Thymus (tissue), 11 donors: Measurements from ENCODE around the gene STN1. TPM values are rescaled to one million over a fixed set of nuclear protein-coding genes. Genes with fewer than 3 reads are reported as not detected.

ENCODE experiments used
- DNase-seq, 9 donors: peaks; one replicate each; pipeline ENCODE4 v3.0.0-alpha.2; 2013; ENCODE audit warnings: low spot score in 9 of 9, low read depth in 6 of 9, missing footprints in 1 of 9
- H3K27ac ChIP-seq, 2 donors: one replicate each; pipeline ENCODE4 v1.5.1; 2013; ENCODE audit warnings: control low read depth in 1 of 2, low read depth in 1 of 2, low read length in 1 of 2, mild to moderate bottlenecking in 1 of 2, moderate library complexity in 1 of 2
- H3K27me3 ChIP-seq, 2 donors: one replicate each; pipeline ENCODE4 v1.5.1; 2013; ENCODE audit warnings: low read length in 1 of 2; ENCODE audit not compliant: control insufficient read depth in 2 of 2, insufficient read depth in 1 of 2
- H3K36me3 ChIP-seq, 2 donors: one replicate each; pipeline ENCODE4 v1.5.1; 2013; ENCODE audit warnings: low read length in 1 of 2, mild to moderate bottlenecking in 1 of 2, moderate library complexity in 1 of 2; ENCODE audit not compliant: control insufficient read depth in 2 of 2, insufficient read depth in 2 of 2
- H3K4me1 ChIP-seq, 2 donors: one replicate each; pipeline ENCODE4 v1.5.1; 2013; ENCODE audit warnings: low read length in 2 of 2; ENCODE audit not compliant: control insufficient read depth in 2 of 2, insufficient read depth in 2 of 2
- H3K4me3 ChIP-seq, 2 donors: one replicate each; pipeline ENCODE4 v1.5.1; 2013; ENCODE audit warnings: low read length in 2 of 2, control low read depth in 1 of 2, mild to moderate bottlenecking in 1 of 2
- H3K9me3 ChIP-seq, 2 donors: one replicate each; pipeline ENCODE4 v1.5.1; 2013; ENCODE audit warnings: low read length in 1 of 2, mild to moderate bottlenecking in 1 of 2; ENCODE audit not compliant: control insufficient read depth in 2 of 2, insufficient read depth in 1 of 2
- WGBS: extraction: QIAGEN DNeasy Blood & Tissue Kit; methylation state at CpG from one replicate; pipeline ENCODE4 v1.1.7; 2013; 5-methylcytosine and 5-hydroxymethylcytosine counted together
- polyA plus RNA-seq: library from polyadenylated mRNA; stranded (reverse); fragments of 200-250 nt; gene quantifications from one replicate; pipeline ENCODE4 v1.2.3, GENCODE V29; 2013
- total RNA-seq: library from RNA; stranded (reverse); fragments of 120-200 nt; gene quantifications from one replicate; pipeline ENCODE4 v1.2.4, GENCODE V29; 2013
- donor health status: healthy.

The STN1 gene
- total and polyA plus RNA-seq, 2 donors = 25.0 to 34.8 TPM

DNA sequence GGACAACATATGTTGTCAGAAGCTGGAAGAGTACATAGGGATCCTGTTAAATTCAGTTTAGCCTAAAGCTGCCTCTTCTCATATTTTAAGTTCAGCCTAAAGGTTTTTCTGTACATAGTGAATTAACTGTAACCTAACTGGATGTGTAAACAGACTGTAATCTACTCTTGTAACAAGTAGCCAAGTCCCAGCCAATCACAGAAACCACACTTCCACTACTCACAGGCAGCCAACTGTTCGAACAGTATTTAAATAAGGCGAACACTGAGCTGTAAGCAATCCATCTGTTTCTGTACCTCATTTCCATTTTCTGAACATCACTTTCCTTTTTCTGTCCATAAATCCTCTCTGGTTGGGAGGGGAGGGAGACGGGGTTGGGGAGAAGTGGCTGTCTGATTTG lies 15.0 kb upstream of the STN1 start:
- no peak for DNase-seq
- Histone ChIP-seq H3K27ac (no peak overlapping the region), H3K9me3 (no peaks in the 10 kb centered on the region)

DNA sequence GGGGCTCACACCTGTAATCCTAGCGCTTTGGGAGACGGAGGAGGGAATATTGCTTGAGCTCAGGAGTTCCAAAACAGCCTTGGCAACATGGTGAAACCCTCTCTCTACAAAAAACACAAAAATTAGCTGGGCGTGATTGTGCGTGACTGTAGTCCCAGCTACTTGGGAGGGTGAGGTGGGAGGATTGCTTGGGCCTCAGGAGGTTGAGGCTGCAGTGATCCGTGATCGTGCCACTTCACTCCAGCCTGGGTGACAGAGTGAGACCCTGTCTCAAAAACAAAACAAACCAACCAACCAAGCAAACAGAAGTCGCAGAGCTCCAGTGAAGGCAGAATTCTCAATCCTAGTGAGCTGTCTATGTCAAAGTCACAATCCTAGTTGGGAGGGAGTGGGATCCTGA lies 14.3 kb upstream of the STN1 start:
- H3K36me3 ChIP-seq = no peaks in the 10 kb centered on the region
- no peak overlapping the region for H3K4me3 ChIP-seq
- peaks cover 0 to 4% of the 10 kb centered on the region in 2 donors for H3K4me1 ChIP-seq
- H3K27ac ChIP-seq = no peak overlapping the region
- H3K9me3 ChIP-seq = no peaks in the 10 kb centered on the region
- WGBS = 97% methylated on average over 7 of the region's 7 CpGs
- H3K27me3 ChIP-seq = no peaks in the 10 kb centered on the region
- no peak for DNase-seq

More for the DNA sequence above, 15.0 kb upstream of the STN1 start:
- 98% methylated on average over 3 of the region's 3 CpGs for WGBS
- no peak overlapping the region for H3K4me3 ChIP-seq
- H3K4me1 ChIP-seq = peaks cover 0 to 4% of the 10 kb centered on the region in 2 donors
- no peaks in the 10 kb centered on the region for H3K27me3 ChIP-seq
- H3K36me3 ChIP-seq = no peaks in the 10 kb centered on the region

DNA sequence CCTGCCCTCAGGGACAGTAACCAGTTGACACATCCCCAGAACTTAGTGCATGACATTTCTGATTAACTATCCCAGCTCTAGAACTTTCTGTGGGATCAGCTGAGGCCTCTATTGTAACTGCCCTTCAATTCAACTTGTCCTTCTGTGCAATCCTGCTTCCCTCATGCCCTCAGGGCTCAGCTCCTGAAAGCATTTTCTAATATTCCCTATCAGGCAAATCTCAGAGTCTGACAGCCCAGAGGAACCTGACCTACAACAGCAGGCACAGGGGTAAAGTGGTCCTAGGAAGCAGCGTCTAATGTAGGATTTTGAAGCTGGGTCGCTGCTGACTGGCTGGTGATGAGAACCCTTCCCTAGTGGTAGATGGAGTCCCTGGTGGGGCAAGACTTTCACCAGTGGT lies 13.6 kb upstream of the STN1 start:
- Histone ChIP-seq H3K4me3 (no peak overlapping the region), H3K9me3 (no peaks in the 10 kb centered on the region), H3K27ac (no peak overlapping the region), H3K4me1 (peaks cover 0 to 4% of the 10 kb centered on the region in 2 donors), H3K27me3 (no peaks in the 10 kb centered on the region), H3K36me3 (no peaks in the 10 kb centered on the region)
- DNase-seq = no peak
- 100% methylated on average over 2 of the region's 2 CpGs for WGBS

DNA sequence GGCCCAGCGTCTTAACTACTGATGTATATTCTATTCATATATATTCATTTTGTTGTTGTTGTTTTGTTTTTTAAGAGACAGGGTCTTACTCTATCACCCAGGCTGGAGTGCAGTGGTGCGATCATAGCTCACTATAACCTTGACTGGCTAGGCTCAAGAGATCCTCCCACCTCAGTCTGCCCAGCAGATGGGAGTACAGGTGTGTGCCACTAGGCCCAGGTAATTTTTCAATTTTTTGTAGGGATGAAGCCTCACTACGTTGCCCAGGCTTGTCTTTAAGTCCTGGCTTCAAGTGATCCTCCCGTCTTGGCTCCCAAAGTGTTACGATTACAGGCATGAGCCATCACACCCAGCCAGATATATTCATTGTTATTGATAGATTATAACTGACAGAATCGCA lies 12.9 kb upstream of the STN1 start:
- no peaks in the 10 kb centered on the region for H3K36me3 ChIP-seq
- H3K9me3 ChIP-seq = no peaks in the 10 kb centered on the region
- no peak overlapping the region for H3K4me3 ChIP-seq
- no peak overlapping the region for H3K27ac ChIP-seq
- H3K27me3 ChIP-seq = no peaks in the 10 kb centered on the region
- 98% methylated on average over 6 of the region's 6 CpGs for WGBS
- H3K4me1 ChIP-seq = peaks cover 0 to 2% of the 10 kb centered on the region in 2 donors
- DNase-seq = no peak

DNA sequence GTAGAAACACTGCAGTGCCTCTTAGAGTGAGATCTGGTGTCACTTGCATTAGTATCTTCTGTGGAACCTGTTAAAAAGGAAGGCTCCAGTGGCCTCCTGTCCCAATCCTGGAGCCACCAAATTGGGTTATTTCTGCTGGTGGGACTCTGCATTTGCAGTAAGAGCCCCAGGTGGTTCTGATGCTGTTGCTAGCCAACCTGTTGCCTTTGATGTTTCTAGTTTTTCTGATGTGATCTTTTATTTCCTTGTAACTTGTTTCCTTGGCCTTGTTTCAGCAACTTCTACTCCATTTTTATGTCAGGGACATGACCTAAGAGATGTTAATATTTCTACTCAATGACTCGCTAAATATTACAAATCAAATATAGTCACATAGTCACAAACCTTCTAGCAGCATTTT lies 12.5 kb upstream of the STN1 start:
- DNase-seq = peak in 1 of 9 donors; percentile 37
- 94% methylated on average over 1 of the region's 1 CpG for WGBS

DNA sequence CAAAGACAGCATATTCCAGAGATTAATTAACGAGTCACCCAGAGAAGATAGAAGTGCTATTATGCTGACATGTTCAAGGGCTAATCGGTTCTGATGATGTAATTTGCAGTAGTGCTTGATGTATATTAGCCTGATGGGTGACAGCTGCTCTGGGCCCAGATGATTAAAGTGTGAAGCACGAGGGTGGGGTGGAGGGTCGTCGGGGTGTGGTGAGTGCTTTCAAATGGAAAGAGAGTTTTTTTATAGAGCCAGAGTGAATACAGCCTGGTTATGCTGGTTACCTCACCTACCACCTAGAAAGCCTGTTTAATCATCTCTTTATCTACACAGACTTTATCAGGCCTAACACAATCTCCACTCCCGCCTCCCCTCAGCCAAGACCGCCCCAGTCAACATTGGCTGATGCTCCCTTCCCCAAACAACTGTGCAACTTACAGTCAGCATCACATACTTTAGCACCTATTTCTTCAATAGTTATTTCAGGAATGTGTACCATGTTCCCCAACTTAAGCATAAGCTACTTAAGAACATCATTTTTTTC lies 11.5 kb upstream of the STN1 start:
- H3K27me3 ChIP-seq = no peaks in the 10 kb centered on the region
- no peak overlapping the region for H3K4me3 ChIP-seq
- H3K4me1 ChIP-seq = no peaks in the 10 kb centered on the region
- WGBS = 93% methylated on average over 7 of the region's 7 CpGs
- no peak for DNase-seq
- H3K36me3 ChIP-seq = no peaks in the 10 kb centered on the region
- H3K9me3 ChIP-seq = no peaks in the 10 kb centered on the region
- no peak overlapping the region for H3K27ac ChIP-seq

More for the DNA sequence above, 12.5 kb upstream of the STN1 start:
- H3K9me3 ChIP-seq = no peaks in the 10 kb centered on the region
- no peaks in the 10 kb centered on the region for H3K36me3 ChIP-seq
- H3K4me1 ChIP-seq = no peaks in the 10 kb centered on the region
- H3K4me3 ChIP-seq = no peak overlapping the region
- no peak overlapping the region for H3K27ac ChIP-seq
- H3K27me3 ChIP-seq = no peaks in the 10 kb centered on the region

DNA sequence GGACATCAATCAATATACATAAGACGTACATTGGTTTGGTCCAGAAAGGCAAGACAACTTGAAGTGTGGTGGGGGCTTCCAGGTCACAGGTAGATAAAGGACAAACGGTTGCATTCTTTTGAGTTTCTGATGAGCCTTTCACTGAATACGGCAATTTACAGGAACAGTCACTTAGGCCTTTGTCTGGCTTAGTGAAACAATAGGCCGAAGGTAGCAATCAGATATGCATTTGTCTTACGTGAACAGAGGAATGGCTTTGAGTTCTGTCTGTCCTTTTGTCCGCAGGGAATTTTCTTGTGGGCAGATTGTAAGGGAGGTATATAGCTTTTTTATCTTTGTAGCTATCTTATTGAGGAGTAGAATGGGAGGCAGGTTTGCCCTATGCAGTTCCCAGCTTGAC lies 10.8 kb upstream of the STN1 start:
- Histone ChIP-seq H3K4me1 (no peaks in the 10 kb centered on the region), H3K4me3 (no peak overlapping the region), H3K36me3 (no peaks in the 10 kb centered on the region), H3K27ac (no peak overlapping the region), H3K9me3 (no peaks in the 10 kb centered on the region), H3K27me3 (no peaks in the 10 kb centered on the region)
- no peak for DNase-seq
- WGBS = 98% methylated on average over 6 of the region's 6 CpGs

DNA sequence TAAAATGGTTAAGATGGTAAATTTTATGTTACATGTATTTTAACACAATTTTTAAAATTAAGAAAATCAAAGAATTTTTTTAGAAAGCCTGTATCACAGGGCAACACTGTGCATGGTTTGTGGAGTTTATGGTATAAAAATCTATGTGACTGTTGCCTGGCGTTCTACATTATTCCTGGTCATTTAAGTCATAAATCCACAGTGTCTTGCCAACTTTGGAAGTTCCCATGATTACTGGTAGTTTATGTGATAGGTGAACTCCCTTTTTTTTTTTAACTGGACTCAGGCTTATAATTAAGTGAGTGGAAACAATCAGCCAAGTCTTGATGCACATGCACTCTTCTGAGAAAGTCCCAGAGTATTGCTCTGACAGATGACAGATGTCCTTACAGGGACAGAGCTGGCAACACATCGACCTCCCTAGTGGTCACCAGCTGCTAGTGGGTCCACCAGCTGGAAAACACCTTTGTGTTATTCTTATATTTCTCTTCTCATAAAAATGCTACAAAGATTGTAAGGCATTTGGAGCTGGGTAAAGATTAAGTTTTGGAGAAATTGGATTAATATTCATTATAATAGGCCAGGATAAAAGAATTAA lies 8.8 kb upstream of the STN1 start:
- WGBS = 92% methylated on average over 2 of the region's 2 CpGs
- Histone ChIP-seq H3K9me3 (no peaks in the 10 kb centered on the region), H3K4me1 (peaks cover 0 to 3% of the 10 kb centered on the region in 2 donors), H3K4me3 (no peak overlapping the region), H3K27ac (no peak overlapping the region), H3K27me3 (no peaks in the 10 kb centered on the region), H3K36me3 (no peaks in the 10 kb centered on the region)
- no peak for DNase-seq

DNA sequence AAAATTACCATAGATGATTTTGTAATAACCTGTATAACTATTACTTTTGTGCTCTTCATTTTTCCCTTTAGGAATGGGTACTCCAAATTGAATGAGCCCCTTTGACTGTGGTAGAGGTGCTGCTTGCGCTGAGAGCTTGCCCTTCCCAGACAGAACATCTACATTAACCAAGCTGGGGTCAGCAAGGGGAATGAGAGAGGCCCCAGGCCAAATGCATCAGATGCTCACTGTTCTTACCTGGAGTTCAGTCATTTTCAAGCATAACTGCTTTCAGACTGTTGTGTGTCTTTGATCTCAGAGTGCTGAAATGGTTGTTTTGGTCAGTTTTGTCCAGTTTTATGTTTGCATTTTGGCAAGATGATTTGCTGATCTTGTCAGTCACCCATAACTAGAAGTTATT lies 7.6 kb upstream of the STN1 start:
- Histone ChIP-seq H3K4me1 (peaks cover 3 to 9% of the 10 kb centered on the region in 2 donors), H3K9me3 (no peaks in the 10 kb centered on the region), H3K4me3 (no peak overlapping the region), H3K27me3 (no peaks in the 10 kb centered on the region), H3K27ac (no peak overlapping the region), H3K36me3 (no peaks in the 10 kb centered on the region)
- no peak for DNase-seq
- 97% methylated on average over 1 of the region's 1 CpG for WGBS
